HG03103 (cell line): ENCODE results near the gene CADM1.

Source experiments
- ATAC-seq: cut with Tn5 transposase; IDR thresholded peaks from one replicate; pipeline ENCODE4 v1.9.1; 2021; ENCODE audit warnings: low read depth; ENCODE audit not compliant: unreplicated experiment

The CADM1 gene

GRCh38 chr11:115290893-115291292 lies 213.3 kb downstream of the CADM1 start:
- no peak for ATAC-seq

GRCh38 chr11:115290479-115290878 lies 213.7 kb downstream of the CADM1 start:
- ATAC-seq = no peak

- no peak for ATAC-seq
Observed at GRCh38 chr11:115287266-115287665, 216.9 kb downstream of the CADM1 start.

GRCh38 chr11:115286614-115287013 lies 217.6 kb downstream of the CADM1 start:
- ATAC-seq = no peak

GRCh38 chr11:115284773-115285172 lies 219.4 kb downstream of the CADM1 start:
- no peak for ATAC-seq

GRCh38 chr11:115282923-115283322 lies 221.3 kb downstream of the CADM1 start:
- no peak for ATAC-seq

- ATAC-seq = no peak
Observed at GRCh38 chr11:115280775-115281174, 223.4 kb downstream of the CADM1 start.

- no peak for ATAC-seq
Observed at GRCh38 chr11:115279813-115280761, 224.1 kb downstream of the CADM1 start.

GRCh38 chr11:115276799-115277198 lies 227.4 kb downstream of the CADM1 start:
- no peak for ATAC-seq

GRCh38 chr11:115276191-115276590 lies 228.0 kb downstream of the CADM1 start:
- ATAC-seq = no peak

GRCh38 chr11:115275045-115275444 lies 229.2 kb downstream of the CADM1 start:
- ATAC-seq = no peak

- no peak for ATAC-seq
Observed at GRCh38 chr11:115272925-115273324, 231.3 kb downstream of the CADM1 start.

GRCh38 chr11:115271643-115272042 lies 232.6 kb downstream of the CADM1 start:
- ATAC-seq = no peak

- ATAC-seq = no peak
Observed at GRCh38 chr11:115269191-115269950, 234.8 kb downstream of the CADM1 start.

- ATAC-seq = no peak
Observed at GRCh38 chr11:115267871-115268270, 236.3 kb downstream of the CADM1 start.

GRCh38 chr11:115267238-115267781 lies 236.9 kb downstream of the CADM1 start:
- ATAC-seq = no peak

- ATAC-seq = no peak
Observed at GRCh38 chr11:115266066-115266639, 238.1 kb downstream of the CADM1 start.

- no peak for ATAC-seq
Observed at GRCh38 chr11:115263799-115264656, 240.2 kb downstream of the CADM1 start.

- no peak for ATAC-seq
Observed at GRCh38 chr11:115258216-115258615, 246.0 kb downstream of the CADM1 start.

GRCh38 chr11:115257678-115258077 lies 246.5 kb downstream of the CADM1 start:
- ATAC-seq = no peak
